Transverse colon (tissue), 4 donors: ENCODE data around the gene KRTAP12-3. TPM values are rescaled to one million over a fixed set of nuclear protein-coding genes. Genes with fewer than 3 reads are reported as not detected.

Experiments used
- DNase-seq: peaks from one replicate; pipeline ENCODE4 v3.0.0-alpha.2; 2019
- H3K27ac ChIP-seq, 4 donors: fragments of 200-600 bp; sonication (generic); 2 replicates each; pipeline ENCODE4 v1.5.1; 2016 to 2018; ENCODE audit warnings: inconsistent platforms in 4 of 4
- H3K27me3 ChIP-seq: fragments of 200-600 bp; sonication (generic); 2 replicates; pipeline ENCODE4 v1.5.1; 2017; ENCODE audit warnings: inconsistent platforms
- H3K36me3 ChIP-seq, 4 donors: fragments of 200-600 bp; sonication (generic); 2 replicates each; pipeline ENCODE4 v1.5.1; 2017 to 2019; ENCODE audit warnings: inconsistent platforms in 4 of 4
- H3K4me1 ChIP-seq, 4 donors: fragments of 200-600 bp; sonication (generic); 2 replicates each; pipeline ENCODE4 v1.5.1; 2017 to 2020; ENCODE audit warnings: inconsistent platforms in 4 of 4
- H3K4me3 ChIP-seq, 4 donors: fragments of 200-600 bp; sonication (generic); 1 replicate in 1 of 4; 2 replicates in 3 of 4; pipeline versions ENCODE4 v1.5.1 to v1.6.1; 2017 to 2019; ENCODE audit warnings: inconsistent platforms in 4 of 4
- H3K9me3 ChIP-seq, 2 donors: fragments of 200-600 bp; sonication (generic); 2 replicates each; pipeline ENCODE4 v1.5.1; 2017 to 2019; ENCODE audit warnings: inconsistent platforms in 2 of 2
- EP300 ChIP-seq: sonication (generic); formaldehyde crosslinking; IDR thresholded peaks from one replicate; pipeline ENCODE4 v1.6.1; 2017; ENCODE audit warnings: antibody characterized with exemption, low read depth
- POLR2A ChIP-seq: fragments of 450-650 bp; IDR thresholded peaks from one replicate; pipeline ENCODE4 v1.6.1; 2016; ENCODE audit warnings: antibody characterized with exemption, mild to moderate bottlenecking, moderate library complexity
- POLR2AphosphoS5 ChIP-seq, 3 donors: sonication (generic); formaldehyde crosslinking; IDR thresholded peaks; one replicate each; pipeline ENCODE4 v1.6.1; 2016; ENCODE audit warnings: antibody characterized with exemption in 3 of 3
- WGBS, 2 donors: methylation state at CpG; one replicate each; pipeline ENCODE4 v1.1.5; 2018; ENCODE audit warnings: low coverage in 1 of 2; 5-methylcytosine and 5-hydroxymethylcytosine counted together
- in situ Hi-C, 4 donors: fragments of 200-750 bp; cut with MboI; loops; one replicate each; pipeline versions ENCODE4 v1.15.0 to v1.15.1; 2017; ENCODE audit warnings: low sequenced_read_pairs in 3 of 4, low pct_ligation_motif_present in 1 of 4, low pct_unique_long_range_greater_than_20kb in 1 of 4
- intact Hi-C: fragments of 100-400 bp; cut with DNase I; formaldehyde crosslinking; loops from one replicate; pipeline ENCODE4 v1.15.1; 2023; ENCODE audit warnings: low total_unique reads
- total RNA-seq, 4 donors: library from RNA; depleted of rRNA; stranded (reverse); fragments of >200 nt; gene quantifications; one replicate each; pipeline ENCODE4 v1.1.0, GENCODE V29; 2016
- TF ChIP-seq, protein P1 (sequence below), 5 experiments: fragments of 200-600 bp in 3 of 5; fragments of 450-650 bp in 2 of 5; sonication (generic) in 3 of 5; IDR thresholded peaks; 1 replicate in 2 of 5; 2 replicates in 3 of 5; pipeline ENCODE4 v1.5.1; 2016 to 2017; ENCODE audit warnings: antibody characterized with exemption in 5 of 5, inconsistent platforms in 3 of 5, mild to moderate bottlenecking in 2 of 5, moderate library complexity in 1 of 5

The KRTAP12-3 gene
- total RNA-seq, 4 donors from 2014 or later, result not detected

- no peak for DNase-seq
- in situ Hi-C loops, result no loop called here
- WGBS, 2 donors, result 40 to 80% methylated on average over 3 to 16 of the region's 18 CpGs
- peaks cover 11% of the 10 kb centered on the region for H3K27me3 ChIP-seq
- H3K9me3 ChIP-seq, result peaks cover 4 to 29% of the 10 kb centered on the region in 2 donors
- H3K27ac ChIP-seq, result no peak overlapping the region
- intact Hi-C loops, result no loop called here
- H3K4me1 ChIP-seq, result no peaks in the 10 kb centered on the region
- no peak overlapping the region for H3K4me3 ChIP-seq
- no peaks in the 10 kb centered on the region for H3K36me3 ChIP-seq
- TF ChIP-seq POLR2AphosphoS5 (IDR thresholded peaks at IDR 0.05), result no peak
- TF ChIP-seq, protein P1, sequence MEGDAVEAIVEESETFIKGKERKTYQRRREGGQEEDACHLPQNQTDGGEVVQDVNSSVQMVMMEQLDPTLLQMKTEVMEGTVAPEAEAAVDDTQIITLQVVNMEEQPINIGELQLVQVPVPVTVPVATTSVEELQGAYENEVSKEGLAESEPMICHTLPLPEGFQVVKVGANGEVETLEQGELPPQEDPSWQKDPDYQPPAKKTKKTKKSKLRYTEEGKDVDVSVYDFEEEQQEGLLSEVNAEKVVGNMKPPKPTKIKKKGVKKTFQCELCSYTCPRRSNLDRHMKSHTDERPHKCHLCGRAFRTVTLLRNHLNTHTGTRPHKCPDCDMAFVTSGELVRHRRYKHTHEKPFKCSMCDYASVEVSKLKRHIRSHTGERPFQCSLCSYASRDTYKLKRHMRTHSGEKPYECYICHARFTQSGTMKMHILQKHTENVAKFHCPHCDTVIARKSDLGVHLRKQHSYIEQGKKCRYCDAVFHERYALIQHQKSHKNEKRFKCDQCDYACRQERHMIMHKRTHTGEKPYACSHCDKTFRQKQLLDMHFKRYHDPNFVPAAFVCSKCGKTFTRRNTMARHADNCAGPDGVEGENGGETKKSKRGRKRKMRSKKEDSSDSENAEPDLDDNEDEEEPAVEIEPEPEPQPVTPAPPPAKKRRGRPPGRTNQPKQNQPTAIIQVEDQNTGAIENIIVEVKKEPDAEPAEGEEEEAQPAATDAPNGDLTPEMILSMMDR (IDR thresholded peaks at IDR 0.05), result no peak
- no peak for TF ChIP-seq EP300
- TF ChIP-seq POLR2A, result no peak
These were observed 28.9 kb upstream of the KRTAP12-3 start for GRCh38 chr21:44628707-44629391.

- Histone ChIP-seq H3K27me3 (peaks cover 11% of the 10 kb centered on the region), H3K4me3 (no peak overlapping the region), H3K27ac (no peak overlapping the region), H3K9me3 (peaks cover 4 to 18% of the 10 kb centered on the region in 2 donors), H3K36me3 (no peaks in the 10 kb centered on the region), H3K4me1 (no peaks in the 10 kb centered on the region)
- no peak for DNase-seq
- TF ChIP-seq, protein P1 (IDR thresholded peaks at IDR 0.05), result no peak
- TF ChIP-seq EP300 (no peak), POLR2A (no peak), POLR2AphosphoS5 (IDR thresholded peaks at IDR 0.05) (no peak)
- intact Hi-C loops (no loop called here), in situ Hi-C loops (no loop called here)
- 68 to 88% methylated on average over 2 of the region's 2 CpGs for WGBS, 2 donors
These were observed 27.3 kb upstream of the KRTAP12-3 start for GRCh38 chr21:44630440-44630839.

- in situ Hi-C loops (no loop called here), intact Hi-C loops (no loop called here)
- TF ChIP-seq, protein P1 (IDR thresholded peaks at IDR 0.05), result no peak
- TF ChIP-seq POLR2AphosphoS5 (IDR thresholded peaks at IDR 0.05) (no peak), EP300 (no peak), POLR2A (no peak)
- H3K27me3 ChIP-seq, result peaks cover 11% of the 10 kb centered on the region
- H3K9me3 ChIP-seq, result peaks cover 4 to 18% of the 10 kb centered on the region in 2 donors
- H3K4me3 ChIP-seq, result no peak overlapping the region
- no peak for DNase-seq
- H3K36me3 ChIP-seq, result no peaks in the 10 kb centered on the region
- H3K4me1 ChIP-seq, result no peaks in the 10 kb centered on the region
- H3K27ac ChIP-seq, result no peak overlapping the region
- WGBS, 2 donors, result 83 to 86% methylated on average over 1 of the region's 1 CpG
These were observed 25.7 kb upstream of the KRTAP12-3 start for GRCh38 chr21:44632067-44632466.

DNA sequence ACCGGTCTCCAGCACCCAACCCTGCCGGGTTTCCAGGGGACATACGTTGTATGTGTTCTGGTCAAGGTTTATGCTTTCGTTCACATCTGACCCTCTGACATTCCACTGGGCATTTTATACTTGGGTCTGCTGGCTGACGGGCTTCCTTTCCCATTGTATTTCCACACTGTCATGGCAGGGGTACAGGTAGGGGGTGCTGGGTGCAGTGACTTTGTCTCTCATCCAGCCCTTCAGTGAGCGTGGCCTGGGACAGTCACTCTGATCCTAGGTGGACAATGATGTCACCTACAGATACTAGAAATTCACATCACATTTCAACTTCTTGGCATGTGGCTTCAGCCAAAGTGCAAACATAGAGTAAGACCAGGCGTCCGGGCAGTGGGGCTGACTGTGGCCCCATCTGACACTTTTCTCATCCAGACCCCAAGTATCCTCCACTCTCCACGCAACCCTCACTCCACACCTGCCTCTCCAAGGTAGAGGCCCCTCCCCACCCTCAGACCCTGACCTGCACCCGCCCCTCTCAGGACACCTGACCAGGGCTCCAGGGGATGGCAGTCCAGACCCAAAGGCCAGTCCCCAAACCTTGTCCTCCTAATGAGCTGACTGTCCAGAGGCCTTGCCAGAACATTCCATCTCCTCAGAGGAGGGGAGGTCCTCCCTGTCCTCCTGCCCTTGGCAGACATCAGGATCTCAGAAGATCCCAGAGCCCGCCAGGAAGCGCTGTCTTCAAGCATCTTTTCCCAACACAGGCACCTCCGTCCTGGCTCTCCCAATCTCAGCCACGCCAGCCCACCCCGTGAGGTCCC lies 21.3 kb upstream of the KRTAP12-3 start:
- H3K4me3 ChIP-seq, result no peak overlapping the region
- no peak for TF ChIP-seq POLR2AphosphoS5 (IDR thresholded peaks at IDR 0.05)
- no peak for TF ChIP-seq EP300
- TF ChIP-seq, protein P1 (IDR thresholded peaks at IDR 0.05), result no peak
- H3K27me3 ChIP-seq, result peaks cover 10% of the 10 kb centered on the region
- peaks cover 4 to 18% of the 10 kb centered on the region in 2 donors for H3K9me3 ChIP-seq
- no peaks in the 10 kb centered on the region for H3K36me3 ChIP-seq
- in situ Hi-C loops, result no loop called here
- H3K27ac ChIP-seq, result no peak overlapping the region
- no peaks in the 10 kb centered on the region for H3K4me1 ChIP-seq
- no peak for DNase-seq
- intact Hi-C loops, result no loop called here
- WGBS, 2 donors, result 80 to 85% methylated on average over 2 to 15 of the region's 15 CpGs
